Measurements from ENCODE around the gene COG6. TPM values are rescaled to one million over a fixed set of nuclear protein-coding genes. Genes with fewer than 3 reads are reported as not detected.

The COG6 gene
- total and polyA plus RNA-seq, 10 of the 15 experiments (the other 5 are each of a cell fraction or from before 2014, with no cell fraction given), result 4.5 to 29.8 (median 12.6) TPM

DNA sequence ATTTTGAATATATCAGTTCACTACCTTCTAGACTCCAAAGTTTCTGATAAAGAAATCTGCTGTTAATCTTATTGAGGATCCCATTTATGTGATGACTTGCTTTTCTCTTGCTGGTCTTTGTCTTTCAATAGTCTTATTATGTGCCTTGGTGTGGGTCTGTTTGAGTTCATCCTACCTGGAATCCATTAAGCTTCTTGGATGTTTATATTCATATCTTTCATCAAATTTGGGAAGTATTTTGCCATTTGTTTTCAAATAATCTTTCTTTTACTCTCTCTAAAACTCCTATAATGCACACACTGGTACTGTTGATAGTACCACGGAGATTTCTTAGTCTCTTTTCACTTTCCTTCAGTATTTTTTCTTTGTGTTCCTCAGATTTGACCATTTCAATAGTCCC, 24.2 kb upstream of the COG6 start:
- Histone ChIP-seq H3K36me3 (ENCODE audit: control insufficient read depth in 2 of 2, insufficient read depth in 2 of 2, low read length in 1 of 2) (no peaks in the 10 kb centered on the region), H3K4me1 (ENCODE audit: control insufficient read depth, insufficient read depth, low read length) (no peaks in the 10 kb centered on the region), H3K79me2 (ENCODE audit: control insufficient read depth, insufficient read depth, low read length) (no peaks in the 10 kb centered on the region), H3K9ac (ENCODE audit: control insufficient read depth, insufficient read depth, low read length) (no peak overlapping the region), H2AFZ (ENCODE audit: control insufficient read depth, low read depth, low read length) (no peak overlapping the region), H3K4me2 (ENCODE audit: control insufficient read depth, insufficient read depth) (no peak overlapping the region), H3K4me3 (no peak overlapping the region), H3K27me3 (replicated peaks in 1 of 2; ENCODE audit: control insufficient read depth in 2 of 2, insufficient read depth in 2 of 2, low read length in 1 of 2) (no peaks in the 10 kb centered on the region), H3K27ac (ENCODE audit: control insufficient read depth, insufficient read depth) (no peak overlapping the region), H4K20me1 (ENCODE audit: control insufficient read depth, insufficient read depth) (no peaks in the 10 kb centered on the region), H3K9me3 (replicated peaks; ENCODE audit: control insufficient read depth, insufficient read depth, low read length) (no peaks in the 10 kb centered on the region; the same call in 2 of the 3 replicates)
- FAIRE-seq (no peak), DNase-seq (ENCODE audit: low read depth, low spot score) (no peak), ATAC-seq (no peak)
- intact Hi-C loops (cut with micrococcal nuclease; ENCODE audit: unreplicated experiment), result no loop called here
- SMC1A ChIA-PET (ENCODE audit: uncharacterized antibody, unreplicated experiment), result no interaction called here
- BruUV-seq (replicated peaks), result no TSS peak
- 0% methylated on average over 1 of the region's 1 CpG for WGBS (ENCODE audit: insufficient coverage, insufficient replicate concordance, low lambda C conversion rate, missing lambda C conversion rate)
- RAD21 ChIA-PET (ENCODE audit: unreplicated experiment), result no interaction called here
- in situ Hi-C loops (cut with MboI), result no loop called here
- CTCF ChIA-PET, result interaction anchor here (1.0 kb wide), 1 partner anchor 19 kb away, joined by 3 read pairs; no protein-coding TSS in a partner anchor
- POLR2A ChIA-PET, result no interaction called here
- TF ChIP-seq RUNX3 (IDR thresholded peaks at IDR 0.05; ENCODE audit: low read length), result no peak
- TF ChIP-seq, protein P1, sequence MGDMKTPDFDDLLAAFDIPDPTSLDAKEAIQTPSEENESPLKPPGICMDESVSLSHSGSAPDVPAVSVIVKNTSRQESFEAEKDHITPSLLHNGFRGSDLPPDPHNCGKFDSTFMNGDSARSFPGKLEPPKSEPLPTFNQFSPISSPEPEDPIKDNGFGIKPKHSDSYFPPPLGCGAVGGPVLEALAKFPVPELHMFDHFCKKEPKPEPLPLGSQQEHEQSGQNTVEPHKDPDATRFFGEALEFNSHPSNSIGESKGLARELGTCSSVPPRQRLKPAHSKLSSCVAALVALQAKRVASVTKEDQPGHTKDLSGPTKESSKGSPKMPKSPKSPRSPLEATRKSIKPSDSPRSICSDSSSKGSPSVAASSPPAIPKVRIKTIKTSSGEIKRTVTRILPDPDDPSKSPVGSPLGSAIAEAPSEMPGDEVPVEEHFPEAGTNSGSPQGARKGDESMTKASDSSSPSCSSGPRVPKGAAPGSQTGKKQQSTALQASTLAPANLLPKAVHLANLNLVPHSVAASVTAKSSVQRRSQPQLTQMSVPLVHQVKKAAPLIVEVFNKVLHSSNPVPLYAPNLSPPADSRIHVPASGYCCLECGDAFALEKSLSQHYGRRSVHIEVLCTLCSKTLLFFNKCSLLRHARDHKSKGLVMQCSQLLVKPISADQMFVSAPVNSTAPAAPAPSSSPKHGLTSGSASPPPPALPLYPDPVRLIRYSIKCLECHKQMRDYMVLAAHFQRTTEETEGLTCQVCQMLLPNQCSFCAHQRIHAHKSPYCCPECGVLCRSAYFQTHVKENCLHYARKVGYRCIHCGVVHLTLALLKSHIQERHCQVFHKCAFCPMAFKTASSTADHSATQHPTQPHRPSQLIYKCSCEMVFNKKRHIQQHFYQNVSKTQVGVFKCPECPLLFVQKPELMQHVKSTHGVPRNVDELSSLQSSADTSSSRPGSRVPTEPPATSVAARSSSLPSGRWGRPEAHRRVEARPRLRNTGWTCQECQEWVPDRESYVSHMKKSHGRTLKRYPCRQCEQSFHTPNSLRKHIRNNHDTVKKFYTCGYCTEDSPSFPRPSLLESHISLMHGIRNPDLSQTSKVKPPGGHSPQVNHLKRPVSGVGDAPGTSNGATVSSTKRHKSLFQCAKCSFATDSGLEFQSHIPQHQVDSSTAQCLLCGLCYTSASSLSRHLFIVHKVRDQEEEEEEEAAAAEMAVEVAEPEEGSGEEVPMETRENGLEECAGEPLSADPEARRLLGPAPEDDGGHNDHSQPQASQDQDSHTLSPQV (IDR thresholded peaks at IDR 0.05), result no peak
- TF ChIP-seq ZNF622 (IDR thresholded peaks at IDR 0.05), result no peak
- no peak for TF ChIP-seq GATAD2B (conservative IDR thresholded peaks at IDR 0.05; ENCODE audit: low read depth)
- TF ChIP-seq, protein P2, sequence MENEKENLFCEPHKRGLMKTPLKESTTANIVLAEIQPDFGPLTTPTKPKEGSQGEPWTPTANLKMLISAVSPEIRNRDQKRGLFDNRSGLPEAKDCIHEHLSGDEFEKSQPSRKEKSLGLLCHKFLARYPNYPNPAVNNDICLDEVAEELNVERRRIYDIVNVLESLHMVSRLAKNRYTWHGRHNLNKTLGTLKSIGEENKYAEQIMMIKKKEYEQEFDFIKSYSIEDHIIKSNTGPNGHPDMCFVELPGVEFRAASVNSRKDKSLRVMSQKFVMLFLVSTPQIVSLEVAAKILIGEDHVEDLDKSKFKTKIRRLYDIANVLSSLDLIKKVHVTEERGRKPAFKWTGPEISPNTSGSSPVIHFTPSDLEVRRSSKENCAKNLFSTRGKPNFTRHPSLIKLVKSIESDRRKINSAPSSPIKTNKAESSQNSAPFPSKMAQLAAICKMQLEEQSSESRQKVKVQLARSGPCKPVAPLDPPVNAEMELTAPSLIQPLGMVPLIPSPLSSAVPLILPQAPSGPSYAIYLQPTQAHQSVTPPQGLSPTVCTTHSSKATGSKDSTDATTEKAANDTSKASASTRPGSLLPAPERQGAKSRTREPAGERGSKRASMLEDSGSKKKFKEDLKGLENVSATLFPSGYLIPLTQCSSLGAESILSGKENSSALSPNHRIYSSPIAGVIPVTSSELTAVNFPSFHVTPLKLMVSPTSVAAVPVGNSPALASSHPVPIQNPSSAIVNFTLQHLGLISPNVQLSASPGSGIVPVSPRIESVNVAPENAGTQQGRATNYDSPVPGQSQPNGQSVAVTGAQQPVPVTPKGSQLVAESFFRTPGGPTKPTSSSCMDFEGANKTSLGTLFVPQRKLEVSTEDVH (IDR thresholded peaks at IDR 0.05; ENCODE audit: low read depth, partially characterized antibody), result no peak
- no peak for TF ChIP-seq POLR2AphosphoS5 (IDR thresholded peaks at IDR 0.05; ENCODE audit: low read length)
- TF ChIP-seq EGR1 (IDR thresholded peaks at IDR 0.05; ENCODE audit: borderline replicate concordance in 1 of 2, low read depth in 2 of 2, low read length in 2 of 2), result no peak
- TF ChIP-seq HDAC6 (IDR thresholded peaks at IDR 0.05; ENCODE audit: unreplicated experiment), result no peak
- no peak for TF ChIP-seq MEF2A (IDR thresholded peaks at IDR 0.05; ENCODE audit: insufficient read depth, low read depth, low read length)

All from GM12878 (cell line).